Measurements from ENCODE around the gene ARSB.
"Not testable (repeated sequence)": the region's sequence is repeated elsewhere in the genome, so short reads cannot be mapped to it uniquely, and the experiment has no call there.

Gene ARSB

GRCh38 chr5:78989080-78989479, 4.0 kb upstream of the ARSB start:
- ATAC-seq (ENCODE audit: low read depth), result no peak
- no peaks in the 10 kb centered on the region for H3K27me3 ChIP-seq (ENCODE audit: insufficient read depth, poor library complexity, severe bottlenecking)
- no peak for DNase-seq (ENCODE audit: low spot score)
- H3K36me3 ChIP-seq (ENCODE audit: low read depth), result no peaks in the 10 kb centered on the region
- H3K9me3 ChIP-seq (ENCODE audit: severe bottlenecking), result no peaks in the 10 kb centered on the region
- no peak for TF ChIP-seq CTCF (IDR thresholded peaks at IDR 0.05; ENCODE audit: poor library complexity, severe bottlenecking)
- H3K4me3 ChIP-seq (ENCODE audit: severe bottlenecking), result no peak overlapping the region
- peaks cover 9% of the 10 kb centered on the region for H3K4me1 ChIP-seq (ENCODE audit: insufficient read depth, poor library complexity, severe bottlenecking)
- H3K27ac ChIP-seq (ENCODE audit: poor library complexity, severe bottlenecking), result no peak overlapping the region

GRCh38 chr5:78985725-78986223, 664 bp upstream of the ARSB start:
- no peak for TF ChIP-seq CTCF (IDR thresholded peaks at IDR 0.05; ENCODE audit: poor library complexity, severe bottlenecking)
- DNase-seq (ENCODE audit: low spot score) (no peak), ATAC-seq (ENCODE audit: low read depth) (no peak)
- Histone ChIP-seq H3K36me3 (ENCODE audit: low read depth) (no peaks in the 10 kb centered on the region), H3K27ac (ENCODE audit: poor library complexity, severe bottlenecking) (peak overlapping the region; percentile 85), H3K4me1 (ENCODE audit: insufficient read depth, poor library complexity, severe bottlenecking) (peaks cover 9% of the 10 kb centered on the region), H3K9me3 (ENCODE audit: severe bottlenecking) (no peaks in the 10 kb centered on the region), H3K27me3 (ENCODE audit: insufficient read depth, poor library complexity, severe bottlenecking) (no peaks in the 10 kb centered on the region), H3K4me3 (ENCODE audit: severe bottlenecking) (peak overlapping the region; percentile 80)

- Histone ChIP-seq H3K27ac (ENCODE audit: poor library complexity, severe bottlenecking) (peak overlapping the region; percentile 85), H3K27me3 (ENCODE audit: insufficient read depth, poor library complexity, severe bottlenecking) (no peaks in the 10 kb centered on the region), H3K9me3 (ENCODE audit: severe bottlenecking) (no peaks in the 10 kb centered on the region), H3K36me3 (ENCODE audit: low read depth) (no peaks in the 10 kb centered on the region), H3K4me1 (ENCODE audit: insufficient read depth, poor library complexity, severe bottlenecking) (peaks cover 13% of the 10 kb centered on the region), H3K4me3 (ENCODE audit: severe bottlenecking) (peak overlapping the region; percentile 80)
- peak; percentile 36 for TF ChIP-seq CTCF (IDR thresholded peaks at IDR 0.05; ENCODE audit: poor library complexity, severe bottlenecking)
- ATAC-seq (ENCODE audit: low read depth) (peak; percentile 85), DNase-seq (ENCODE audit: low spot score) (peak; percentile 85)
Measured at GRCh38 chr5:78984439-78985115, 533 bp downstream of the ARSB start.

GRCh38 chr5:78983601-78984438, 1.3 kb downstream of the ARSB start:
- Histone ChIP-seq H3K4me3 (ENCODE audit: severe bottlenecking) (peak overlapping the region; percentile 80), H3K9me3 (ENCODE audit: severe bottlenecking) (no peaks in the 10 kb centered on the region), H3K27me3 (ENCODE audit: insufficient read depth, poor library complexity, severe bottlenecking) (no peaks in the 10 kb centered on the region), H3K27ac (ENCODE audit: poor library complexity, severe bottlenecking) (peak overlapping the region; percentile 85), H3K36me3 (ENCODE audit: low read depth) (no peaks in the 10 kb centered on the region), H3K4me1 (ENCODE audit: insufficient read depth, poor library complexity, severe bottlenecking) (peaks cover 13% of the 10 kb centered on the region)
- no peak for DNase-seq (ENCODE audit: low spot score)
- peak; percentile 16 for ATAC-seq (ENCODE audit: low read depth)
- no peak for TF ChIP-seq CTCF (IDR thresholded peaks at IDR 0.05; ENCODE audit: poor library complexity, severe bottlenecking)

GRCh38 chr5:78983194-78983593, 1.9 kb downstream of the ARSB start:
- not testable (repeated sequence) for H3K27me3 ChIP-seq (ENCODE audit: insufficient read depth, poor library complexity, severe bottlenecking); H3K4me3 ChIP-seq (ENCODE audit: severe bottlenecking)

More at GRCh38 chr5:78983194-78983593, 1.9 kb downstream of the ARSB start:
- not testable (repeated sequence) for H3K36me3 ChIP-seq (ENCODE audit: low read depth); H3K27ac ChIP-seq (ENCODE audit: poor library complexity, severe bottlenecking); DNase-seq (ENCODE audit: low spot score); ATAC-seq (ENCODE audit: low read depth); H3K9me3 ChIP-seq (ENCODE audit: severe bottlenecking)
- peaks cover 13% of the 10 kb centered on the region for H3K4me1 ChIP-seq (ENCODE audit: insufficient read depth, poor library complexity, severe bottlenecking)

Measured in RWPE2 (cell line).